ENCODE data around the gene MCM10.

Gene MCM10

DNA sequence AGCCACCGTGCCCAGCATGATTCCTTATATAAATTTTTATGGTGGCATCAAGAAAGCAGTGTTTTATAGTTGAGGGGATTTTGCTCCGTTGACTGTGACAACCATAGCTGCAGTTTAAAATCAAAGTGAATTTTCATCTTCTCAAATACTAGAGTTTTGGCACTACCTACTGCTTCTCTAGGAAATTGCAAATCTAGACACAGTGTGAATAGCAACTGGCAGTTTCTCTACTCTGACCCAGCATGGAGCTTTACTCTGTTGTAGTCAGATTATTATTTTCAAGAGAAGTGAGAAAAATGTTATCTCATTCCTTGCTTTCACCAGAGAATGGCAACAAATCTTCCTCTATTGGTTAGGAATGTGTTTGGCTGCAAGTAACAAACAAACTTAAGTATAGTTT lies 22.9 kb downstream of the MCM10 start:
- H3K27me3 ChIP-seq (ENCODE audit: low read depth), result no peaks in the 10 kb centered on the region
- in situ Hi-C loops (cut with MboI; ENCODE audit: low sequenced_read_pairs), result no loop called here
- H3K4me1 ChIP-seq, result no peaks in the 10 kb centered on the region
- no peak for DNase-seq (ENCODE audit: low spot score in 2 of 2)
- H3K36me3 ChIP-seq (replicated peaks), result peaks cover 98% of the 10 kb centered on the region
- H3K4me3 ChIP-seq, result no peak overlapping the region
- H3K9me3 ChIP-seq, result no peaks in the 10 kb centered on the region

DNA sequence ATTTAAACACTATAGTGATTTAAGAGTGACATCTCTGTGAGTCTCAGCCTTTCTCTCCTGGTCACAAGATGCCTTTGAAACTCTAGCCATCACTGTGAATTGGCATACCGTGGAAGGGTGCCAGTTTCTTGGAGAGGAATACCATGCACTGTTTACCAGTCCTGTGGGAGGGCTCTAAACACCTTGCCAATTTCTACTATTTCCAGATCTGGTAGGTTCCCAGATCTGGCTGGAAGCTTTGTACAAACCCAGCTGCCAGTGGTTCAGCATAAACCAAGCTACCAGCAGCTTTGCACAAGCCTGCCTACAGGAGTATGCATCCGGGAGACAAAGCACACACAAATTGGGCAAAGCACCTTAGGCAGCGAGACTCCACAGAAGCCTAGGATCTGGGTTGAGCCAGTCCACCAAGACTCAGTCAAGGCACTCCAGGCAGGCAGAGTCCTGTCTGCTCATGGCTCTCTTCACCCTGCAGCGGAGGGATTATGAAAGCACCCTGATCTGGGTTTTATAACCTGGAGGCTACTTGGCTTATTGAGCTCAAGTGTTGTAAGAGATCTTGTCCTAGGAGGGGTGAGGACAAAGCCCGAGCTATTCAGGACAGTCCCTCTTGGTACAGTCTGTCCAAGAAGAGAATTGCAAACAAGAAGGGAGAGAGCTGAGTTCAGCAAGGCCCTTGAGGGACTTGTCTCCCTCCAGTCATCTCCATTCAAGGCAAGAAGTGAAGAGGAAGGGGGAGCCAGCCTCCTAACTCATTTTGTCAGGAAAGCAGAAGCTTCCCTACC lies 23.6 kb downstream of the MCM10 start:
- Histone ChIP-seq H3K27me3 (ENCODE audit: low read depth) (no peaks in the 10 kb centered on the region), H3K4me3 (no peak overlapping the region), H3K4me1 (no peaks in the 10 kb centered on the region), H3K36me3 (replicated peaks) (peaks cover 98% of the 10 kb centered on the region), H3K9me3 (no peaks in the 10 kb centered on the region)
- DNase-seq (ENCODE audit: low spot score in 2 of 2), result no peak
- in situ Hi-C loops (cut with MboI; ENCODE audit: low sequenced_read_pairs), result no loop called here

DNA sequence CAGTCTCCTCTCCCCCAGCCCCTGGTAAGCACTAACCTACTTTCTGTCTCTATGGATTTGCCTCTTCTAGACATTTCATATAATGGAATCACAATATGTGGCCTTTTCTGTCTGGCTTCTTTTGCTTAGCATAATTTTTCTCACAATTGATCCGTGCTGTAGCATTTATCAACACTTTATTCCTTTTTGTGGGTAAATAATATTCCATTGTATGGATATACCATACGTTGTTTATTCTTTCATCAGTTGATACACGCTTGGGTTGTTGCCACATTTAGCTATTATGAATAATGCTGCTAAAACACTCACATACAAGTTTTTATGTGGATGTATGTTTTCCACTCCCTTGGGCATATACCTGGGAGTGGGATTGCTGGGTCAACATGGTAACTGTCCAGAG lies 25.8 kb downstream of the MCM10 start:
- no peak for DNase-seq (ENCODE audit: low spot score in 2 of 2)
- Histone ChIP-seq H3K4me1 (no peaks in the 10 kb centered on the region), H3K27me3 (ENCODE audit: low read depth) (no peaks in the 10 kb centered on the region), H3K36me3 (replicated peaks) (peaks cover 96% of the 10 kb centered on the region), H3K4me3 (no peak overlapping the region), H3K9me3 (no peaks in the 10 kb centered on the region)
- in situ Hi-C loops (cut with MboI; ENCODE audit: low sequenced_read_pairs), result no loop called here

DNA sequence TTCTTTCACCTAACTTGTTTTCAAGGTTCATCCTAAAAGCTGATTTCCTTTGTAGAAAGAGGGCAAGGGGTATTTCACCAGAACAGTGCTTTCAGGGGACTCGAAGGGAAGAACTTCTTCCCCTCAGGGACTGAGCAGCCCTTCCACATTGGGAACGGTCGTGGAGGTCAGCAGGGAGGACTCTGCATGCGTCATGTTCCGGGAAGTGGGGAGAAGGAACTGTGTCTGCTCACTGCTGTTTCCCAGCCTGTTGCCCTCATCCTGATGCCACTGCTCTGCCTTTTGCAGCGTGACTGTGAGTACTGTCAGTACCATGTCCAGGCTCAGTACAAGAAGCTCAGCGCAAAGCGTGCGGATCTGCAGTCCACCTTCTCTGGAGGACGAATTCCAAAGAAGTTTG lies 27.2 kb downstream of the MCM10 start:
- Histone ChIP-seq H3K4me1 (no peaks in the 10 kb centered on the region), H3K27me3 (ENCODE audit: low read depth) (no peaks in the 10 kb centered on the region), H3K36me3 (replicated peaks) (peaks cover 94% of the 10 kb centered on the region), H3K9me3 (no peaks in the 10 kb centered on the region), H3K4me3 (no peak overlapping the region)
- in situ Hi-C loops (cut with MboI; ENCODE audit: low sequenced_read_pairs), result no loop called here
- no peak for DNase-seq (ENCODE audit: low spot score in 2 of 2)

DNA sequence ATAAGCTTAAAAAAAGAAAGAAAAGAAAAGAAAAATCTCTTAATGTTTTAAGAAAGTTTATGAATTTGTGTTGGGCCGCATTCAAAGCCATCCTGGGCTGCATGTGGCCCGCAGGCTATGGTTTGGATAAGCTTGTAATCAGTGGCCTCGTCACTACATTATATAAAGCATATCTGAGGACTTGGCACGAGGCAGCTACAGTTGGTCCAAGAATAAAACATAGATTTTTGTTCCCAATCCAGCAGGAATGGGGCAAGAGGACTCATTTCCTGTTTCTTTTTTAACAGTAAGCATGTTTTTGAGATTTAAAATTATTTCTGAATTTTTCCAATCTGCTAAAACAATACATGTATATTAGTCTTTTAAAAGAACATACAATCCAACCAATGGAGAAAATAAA lies 28.6 kb downstream of the MCM10 start:
- peaks cover 94% of the 10 kb centered on the region for H3K36me3 ChIP-seq (replicated peaks)

DNA sequence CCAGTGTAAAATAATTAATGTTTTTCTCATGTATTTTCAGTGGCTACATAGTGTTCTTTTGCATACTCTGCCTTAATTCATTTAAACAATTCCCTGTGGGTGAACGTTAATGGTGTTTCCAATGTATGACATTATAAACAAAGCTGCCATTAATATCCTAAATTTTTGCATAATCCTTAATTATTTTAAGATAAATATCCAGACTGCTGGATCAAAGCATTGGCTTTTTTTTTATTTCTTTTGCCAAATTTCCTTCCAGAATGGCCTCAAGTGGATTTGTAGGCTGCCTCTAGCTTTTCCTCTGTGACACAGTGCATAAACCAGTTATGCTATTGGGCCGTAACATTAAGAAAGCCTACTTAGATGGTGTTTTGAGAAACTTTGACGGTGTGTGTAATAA lies 29.5 kb downstream of the MCM10 start:
- Histone ChIP-seq H3K4me1 (no peaks in the 10 kb centered on the region), H3K36me3 (replicated peaks) (peaks cover 94% of the 10 kb centered on the region), H3K27me3 (ENCODE audit: low read depth) (no peaks in the 10 kb centered on the region), H3K4me3 (no peak overlapping the region), H3K9me3 (no peaks in the 10 kb centered on the region)
- no peak for DNase-seq (ENCODE audit: low spot score in 2 of 2)
- in situ Hi-C loops (cut with MboI; ENCODE audit: low sequenced_read_pairs), result no loop called here

More for the DNA sequence above, 28.6 kb downstream of the MCM10 start:
- no peak for DNase-seq (ENCODE audit: low spot score in 2 of 2)
- in situ Hi-C loops (cut with MboI; ENCODE audit: low sequenced_read_pairs), result no loop called here
- H3K27me3 ChIP-seq (ENCODE audit: low read depth), result no peaks in the 10 kb centered on the region
- no peaks in the 10 kb centered on the region for H3K4me1 ChIP-seq
- H3K4me3 ChIP-seq, result no peak overlapping the region
- H3K9me3 ChIP-seq, result no peaks in the 10 kb centered on the region

DNA sequence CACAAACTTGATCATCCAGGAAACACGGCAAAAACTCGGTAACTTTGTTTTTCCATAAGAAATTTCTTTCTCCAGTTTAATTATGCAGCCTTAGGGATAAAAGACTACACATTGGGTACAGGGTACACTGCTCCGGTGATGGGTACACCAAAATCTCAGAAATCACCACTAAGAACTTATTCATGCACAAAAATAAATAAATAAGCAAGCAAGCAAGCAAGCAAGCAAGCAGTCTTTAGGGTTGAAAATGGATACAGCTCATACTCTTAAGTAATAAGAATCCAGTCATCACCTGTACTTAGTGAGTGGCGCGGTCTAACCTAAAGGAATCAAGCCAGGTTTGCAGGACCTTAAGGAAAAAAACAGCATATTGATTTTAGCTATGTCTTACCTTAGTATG lies 30.0 kb downstream of the MCM10 start:
- no peaks in the 10 kb centered on the region for H3K4me1 ChIP-seq
- peaks cover 94% of the 10 kb centered on the region for H3K36me3 ChIP-seq (replicated peaks)
- H3K4me3 ChIP-seq, result no peak overlapping the region
- no peaks in the 10 kb centered on the region for H3K27me3 ChIP-seq (ENCODE audit: low read depth)
- in situ Hi-C loops (cut with MboI; ENCODE audit: low sequenced_read_pairs), result no loop called here
- DNase-seq (ENCODE audit: low spot score in 2 of 2), result no peak
- H3K9me3 ChIP-seq, result no peaks in the 10 kb centered on the region

DNA sequence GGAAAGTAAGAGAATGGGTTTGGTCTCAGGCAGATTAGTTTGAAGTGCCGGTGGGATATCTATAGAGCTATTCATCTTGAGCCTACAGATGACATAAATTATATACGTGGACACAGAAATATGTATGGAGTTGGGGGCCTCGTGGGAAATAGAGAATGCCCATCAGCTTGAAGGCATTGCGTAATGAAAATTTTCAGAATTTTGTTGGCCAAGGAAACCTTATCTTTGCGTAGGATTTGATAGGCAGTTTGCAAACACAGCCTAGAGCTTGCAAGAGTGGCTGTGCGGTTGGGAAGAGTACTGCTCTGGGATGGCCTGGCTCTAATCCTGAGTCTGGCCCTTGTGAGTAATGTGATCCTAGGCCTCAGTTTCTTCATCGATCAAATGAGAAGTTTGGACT lies 32.3 kb downstream of the MCM10 start:
- in situ Hi-C loops (cut with MboI; ENCODE audit: low sequenced_read_pairs), result no loop called here
- no peak overlapping the region for H3K4me3 ChIP-seq
- no peak for DNase-seq (ENCODE audit: low spot score in 2 of 2)
- peaks cover 96% of the 10 kb centered on the region for H3K36me3 ChIP-seq (replicated peaks)
- H3K4me1 ChIP-seq, result no peaks in the 10 kb centered on the region
- H3K9me3 ChIP-seq, result no peaks in the 10 kb centered on the region
- H3K27me3 ChIP-seq (ENCODE audit: low read depth), result no peaks in the 10 kb centered on the region

DNA sequence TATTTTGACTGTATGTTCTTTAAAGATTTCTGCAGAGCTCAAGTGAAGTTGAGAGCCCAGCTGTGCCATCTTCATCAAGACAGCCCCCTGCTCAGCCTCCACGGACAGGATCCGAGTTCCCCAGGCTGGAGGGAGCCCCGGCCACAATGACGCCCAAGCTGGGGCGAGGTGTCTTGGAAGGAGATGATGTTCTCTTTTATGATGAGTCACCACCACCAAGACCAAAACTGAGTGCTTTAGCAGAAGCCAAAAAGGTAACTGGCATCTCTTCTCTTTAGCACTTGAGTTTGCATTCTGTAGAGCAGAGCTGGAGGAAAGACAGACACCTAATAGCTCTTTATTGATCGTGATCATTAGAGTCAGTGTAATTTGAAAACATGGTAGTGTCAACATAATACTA lies 33.7 kb downstream of the MCM10 start:
- Histone ChIP-seq H3K4me3 (no peak overlapping the region), H3K36me3 (replicated peaks) (peaks cover 96% of the 10 kb centered on the region), H3K4me1 (no peaks in the 10 kb centered on the region), H3K27me3 (ENCODE audit: low read depth) (no peaks in the 10 kb centered on the region), H3K9me3 (no peaks in the 10 kb centered on the region)
- in situ Hi-C loops (cut with MboI; ENCODE audit: low sequenced_read_pairs), result no loop called here
- no peak for DNase-seq (ENCODE audit: low spot score in 2 of 2)

DNA sequence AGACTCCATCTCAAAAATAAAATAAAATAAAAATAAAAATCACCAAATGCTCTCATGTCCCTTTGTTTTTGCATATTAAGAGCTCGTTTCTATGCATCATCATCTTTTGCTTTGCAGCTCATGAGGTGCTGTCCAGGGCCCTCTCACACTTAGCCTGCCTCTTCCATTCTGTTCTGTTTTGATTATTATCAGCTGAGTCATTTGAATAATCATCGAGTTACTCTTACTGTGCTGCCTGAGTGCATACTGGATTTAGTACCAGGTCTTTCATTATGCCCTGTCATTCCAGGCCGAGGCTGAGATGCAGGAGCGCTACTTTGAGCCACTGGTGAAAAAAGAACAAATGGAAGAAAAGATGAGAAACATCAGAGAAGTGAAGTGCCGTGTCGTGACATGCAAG lies 39.8 kb downstream of the MCM10 start:
- H3K4me1 ChIP-seq, result no peaks in the 10 kb centered on the region
- in situ Hi-C loops (cut with MboI; ENCODE audit: low sequenced_read_pairs), result no loop called here

DNA sequence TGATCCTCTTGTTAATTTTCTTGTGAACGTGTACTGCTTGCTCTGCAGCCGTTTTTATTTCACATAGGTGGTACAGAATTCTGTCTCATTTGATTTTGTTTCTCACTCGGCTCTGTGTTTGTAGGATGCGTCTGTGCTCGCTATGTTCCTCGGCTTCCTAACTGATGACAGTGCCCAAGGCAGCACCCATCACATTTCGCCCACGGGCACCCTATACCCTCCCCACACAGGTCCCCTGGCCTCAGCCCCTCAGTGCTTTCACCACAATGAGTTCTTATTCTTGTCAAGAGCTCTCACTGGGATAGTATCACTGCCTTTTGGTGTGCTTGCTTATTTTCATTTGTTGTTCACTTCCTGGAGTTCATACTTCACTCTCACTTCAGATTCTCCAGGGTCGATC lies 44.7 kb downstream of the MCM10 start:
- in situ Hi-C loops (cut with MboI; ENCODE audit: low sequenced_read_pairs), result no loop called here
- Histone ChIP-seq H3K4me3 (no peak overlapping the region), H3K36me3 (replicated peaks) (peaks cover 88% of the 10 kb centered on the region), H3K4me1 (no peaks in the 10 kb centered on the region), H3K9me3 (no peaks in the 10 kb centered on the region), H3K27me3 (ENCODE audit: low read depth) (no peaks in the 10 kb centered on the region)
- DNase-seq (ENCODE audit: low spot score in 2 of 2), result no peak

More for the DNA sequence above, 39.8 kb downstream of the MCM10 start:
- Histone ChIP-seq H3K4me3 (no peak overlapping the region), H3K9me3 (no peaks in the 10 kb centered on the region), H3K27me3 (ENCODE audit: low read depth) (no peaks in the 10 kb centered on the region), H3K36me3 (replicated peaks) (peaks cover 95% of the 10 kb centered on the region)
- DNase-seq (ENCODE audit: low spot score in 2 of 2), result no peak

DNA sequence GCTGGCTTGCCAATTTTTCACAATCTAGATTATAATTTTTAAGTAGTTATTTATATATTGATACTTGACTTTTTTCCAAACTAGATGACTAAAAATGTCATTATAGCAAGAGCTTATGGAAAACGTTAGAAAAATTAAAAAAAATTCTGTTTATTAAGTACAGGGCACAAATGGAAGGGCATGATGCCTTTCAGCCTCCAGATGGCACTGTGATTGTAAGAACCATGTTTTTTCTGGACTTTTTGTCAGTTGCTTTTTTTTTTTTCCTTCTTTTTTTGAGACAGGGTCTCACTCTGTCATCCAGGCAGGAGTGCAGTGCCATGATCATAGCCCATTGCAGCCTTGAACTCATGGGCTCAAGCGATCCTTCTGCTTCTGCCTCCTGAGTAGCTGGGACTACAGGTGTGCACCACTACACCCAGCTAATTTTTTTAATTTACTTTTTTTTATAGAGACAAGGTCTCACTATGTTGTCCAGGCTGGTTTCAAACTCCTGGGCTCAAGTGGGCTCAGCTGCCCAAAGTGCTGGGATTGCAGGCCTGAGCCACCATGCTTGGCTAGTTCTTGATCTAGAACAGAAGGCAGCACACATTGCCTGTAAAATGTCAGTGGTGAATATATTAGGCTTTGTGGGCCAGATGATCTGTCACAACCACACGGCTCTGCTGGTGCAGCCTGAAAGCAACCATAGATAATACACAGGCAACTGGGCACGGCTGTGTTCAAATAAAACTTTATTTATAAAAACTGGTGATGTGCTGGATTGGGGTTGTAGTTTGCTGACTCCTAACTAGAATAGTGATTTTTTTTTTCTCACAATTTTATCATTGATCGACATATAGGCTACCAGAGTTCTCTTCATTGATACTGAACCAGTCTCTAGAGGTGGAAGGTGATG lies 45.4 kb downstream of the MCM10 start:
- Histone ChIP-seq H3K9me3 (no peaks in the 10 kb centered on the region), H3K4me3 (no peak overlapping the region), H3K4me1 (no peaks in the 10 kb centered on the region), H3K27me3 (ENCODE audit: low read depth) (no peaks in the 10 kb centered on the region), H3K36me3 (replicated peaks) (peaks cover 85% of the 10 kb centered on the region)
- in situ Hi-C loops (cut with MboI; ENCODE audit: low sequenced_read_pairs), result no loop called here
- DNase-seq (ENCODE audit: low spot score in 2 of 2), result no peak

DNA sequence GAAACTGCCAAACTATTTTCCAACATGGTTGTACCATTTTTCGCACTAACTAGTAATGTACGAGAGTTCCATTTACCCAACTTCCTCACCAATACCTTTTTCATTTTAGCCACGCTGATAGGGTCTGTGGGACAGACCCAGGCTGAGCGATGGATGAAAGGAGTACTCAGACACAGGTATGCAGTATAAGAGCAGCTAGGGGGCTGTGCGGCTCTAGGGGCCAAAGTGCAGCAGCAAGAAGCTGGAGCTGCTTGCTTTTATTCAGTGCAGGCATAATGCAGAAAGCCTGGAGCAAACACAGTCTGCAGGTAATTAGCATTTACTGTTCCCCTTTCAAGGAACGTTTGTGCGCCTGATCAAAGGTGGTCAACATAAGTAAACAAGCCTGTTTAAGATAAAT lies 51.8 kb downstream of the MCM10 start:
- Histone ChIP-seq H3K36me3 (replicated peaks) (peaks cover 45% of the 10 kb centered on the region), H3K4me1 (no peaks in the 10 kb centered on the region), H3K4me3 (no peak overlapping the region), H3K27me3 (ENCODE audit: low read depth) (no peaks in the 10 kb centered on the region), H3K9me3 (no peaks in the 10 kb centered on the region)
- DNase-seq (ENCODE audit: low spot score in 2 of 2), result no peak
- in situ Hi-C loops (cut with MboI; ENCODE audit: low sequenced_read_pairs), result no loop called here

DNA sequence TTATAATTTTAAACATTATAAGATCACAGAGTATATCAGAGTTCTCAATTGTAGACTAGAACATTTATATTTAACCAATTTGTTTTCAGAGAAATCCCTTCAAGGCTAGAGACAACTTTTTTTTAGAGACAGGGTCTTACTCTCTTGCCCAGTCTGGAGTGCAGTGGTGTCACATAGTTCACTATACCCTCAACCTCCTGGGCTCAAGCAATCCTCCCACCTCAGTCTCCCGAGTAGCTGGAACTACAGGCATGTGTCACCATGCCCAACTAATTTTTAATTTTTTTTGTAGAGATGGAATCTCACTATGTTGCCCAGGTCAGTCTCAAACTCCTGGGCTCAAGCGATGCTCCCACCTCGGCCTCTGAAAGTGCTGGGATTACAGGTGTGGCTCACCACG lies 57.5 kb downstream of the MCM10 start:
- DNase-seq (ENCODE audit: low spot score in 2 of 2), result no peak
- Histone ChIP-seq H3K36me3 (replicated peaks) (no peaks in the 10 kb centered on the region), H3K4me1 (no peaks in the 10 kb centered on the region), H3K4me3 (no peak overlapping the region), H3K9me3 (no peaks in the 10 kb centered on the region), H3K27me3 (ENCODE audit: low read depth) (no peaks in the 10 kb centered on the region)
- in situ Hi-C loops (cut with MboI; ENCODE audit: low sequenced_read_pairs), result no loop called here

All from HAP-1 (cell line).